Esophagus muscularis mucosa (tissue), 4 donors: Measurements from ENCODE around the gene NCR3LG1. TPM values are rescaled to one million over a fixed set of nuclear protein-coding genes. Genes with fewer than 3 reads are reported as not detected.

Experiments
- DNase-seq: peaks from one replicate; pipeline ENCODE4 v3.0.0-alpha.2; 2017; ENCODE audit errors: extremely low spot score
- H3K27ac ChIP-seq, 4 donors: fragments of 200-600 bp; sonication (generic); replicated peaks in 1 of 4; 1 replicate in 3 of 4; 2 replicates in 1 of 4; pipeline ENCODE4 v1.5.1; 2016 to 2019; ENCODE audit warnings: mild to moderate bottlenecking in 1 of 4
- H3K27me3 ChIP-seq, 4 donors: fragments of 200-600 bp; sonication (generic); one replicate each; pipeline versions ENCODE4 v1.5.1 to v1.6.0; 2016 to 2019
- H3K36me3 ChIP-seq, 4 donors: fragments of 200-600 bp; sonication (generic); one replicate each; pipeline ENCODE4 v1.5.1; 2016 to 2019
- H3K4me1 ChIP-seq, 4 donors: fragments of 200-600 bp; sonication (generic); one replicate each; pipeline ENCODE4 v1.5.1; 2016 to 2019
- H3K4me3 ChIP-seq, 4 donors: fragments of 200-600 bp; sonication (generic); 1 replicate in 2 of 4; 2 replicates in 2 of 4; pipeline ENCODE4 v1.5.1; 2016 to 2019; ENCODE audit warnings: mild to moderate bottlenecking in 4 of 4, moderate library complexity in 1 of 4
- H3K9me3 ChIP-seq, 4 donors: fragments of 200-600 bp; sonication (generic); 1 replicate in 3 of 4; 2 replicates in 1 of 4; pipeline ENCODE4 v1.5.1; 2016 to 2019
- EP300 ChIP-seq: sonication (generic); formaldehyde crosslinking; IDR thresholded peaks from one replicate; pipeline ENCODE4 v1.6.1; 2017; ENCODE audit warnings: antibody characterized with exemption
- POLR2A ChIP-seq: fragments of 450-650 bp; IDR thresholded peaks from one replicate; pipeline ENCODE4 v1.6.1; 2017; ENCODE audit warnings: antibody characterized with exemption, moderate library complexity, mild to moderate bottlenecking, low read depth
- POLR2AphosphoS5 ChIP-seq, 2 donors: sonication (generic); formaldehyde crosslinking; IDR thresholded peaks; one replicate each; pipeline ENCODE4 v1.6.1; 2017; ENCODE audit warnings: antibody characterized with exemption in 2 of 2
- WGBS: methylation state at CpG from one replicate; pipeline ENCODE4 v1.1.5; 2018; 5-methylcytosine and 5-hydroxymethylcytosine counted together
- intact Hi-C: fragments of 100-400 bp; cut with DNase I; formaldehyde crosslinking; loops from one replicate; pipeline ENCODE4 v1.15.1; 2023
- total RNA-seq, 4 donors: library from RNA; depleted of rRNA; stranded (reverse); fragments of >200 nt; gene quantifications; one replicate each; pipeline versions ENCODE4 v1.1.0 to v1.2.1, GENCODE V29; 2016
- TF ChIP-seq, protein P1 (sequence below), 3 experiments: fragments of 200-600 bp in 2 of 3; fragments of 450-650 bp in 1 of 3; sonication (generic) in 2 of 3; IDR thresholded peaks; one replicate each; pipeline ENCODE4 v1.5.1; 2017 to 2019; ENCODE audit warnings: antibody characterized with exemption in 3 of 3, mild to moderate bottlenecking in 2 of 3, moderate library complexity in 1 of 3

Gene NCR3LG1
- total RNA-seq, result 1 to 10 TPM; 1.7 to 3.6 (median 2.4) TPM

DNA sequence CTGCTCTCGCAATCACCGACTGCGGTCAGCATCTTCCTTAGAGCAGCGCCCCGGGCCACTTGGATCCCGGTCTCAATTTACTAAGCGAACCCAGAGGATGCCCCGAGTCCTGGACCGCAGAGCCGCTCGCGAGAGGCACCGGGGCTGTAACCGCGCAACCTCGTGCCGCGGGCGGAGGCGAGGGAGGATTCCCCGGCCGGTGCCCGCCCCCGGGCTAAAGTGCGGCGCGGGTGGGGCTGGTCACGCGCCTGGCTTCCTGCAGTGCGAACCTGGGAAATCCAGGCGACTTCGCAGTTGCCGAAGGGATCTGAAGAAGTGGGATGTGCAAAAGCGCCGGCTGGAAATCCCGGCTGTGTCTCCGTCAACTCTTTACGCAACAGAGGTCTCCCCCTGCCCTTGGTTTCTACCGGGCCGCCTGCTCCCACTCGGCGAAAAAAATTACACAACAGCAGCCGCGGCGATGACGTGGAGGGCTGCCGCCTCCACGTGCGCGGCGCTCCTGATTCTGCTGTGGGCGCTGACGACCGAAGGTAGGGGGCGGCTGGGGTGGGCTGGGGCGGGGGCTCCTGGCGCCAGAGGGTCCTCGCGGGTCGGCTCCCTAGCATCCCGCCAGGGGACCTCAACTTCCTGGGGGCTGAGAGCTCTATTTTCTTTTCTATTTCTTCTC lies at the start of gene NCR3LG1:
TSS of gene NCR3LG1 (plus strand) at position 291 of the 667 bp plus-strand sequence. CDS start at position 461, 170 bp downstream.
- Histone ChIP-seq H3K4me3 (peak within 1 kb of the TSS; percentile 58 to 85 (median 72)), H3K36me3 (no peaks in the 10 kb centered on the region), H3K27me3 (no peaks in the 10 kb centered on the region), H3K27ac (peak within 1 kb of the TSS; percentile 82 to 94 (median 88)), H3K9me3 (no peaks in the 10 kb centered on the region), H3K4me1 (peaks cover 13 to 34% (median 23%) of the 10 kb centered on the region in 4 donors)
- TF ChIP-seq POLR2AphosphoS5 (IDR thresholded peaks at IDR 0.05) (peak; percentile 60 to 67), POLR2A (no peak)
- peak; percentile 92 for DNase-seq
- WGBS, result under 1% methylated on average over 40 of the region's 61 CpGs
- intact Hi-C loops, result no loop called here

DNA sequence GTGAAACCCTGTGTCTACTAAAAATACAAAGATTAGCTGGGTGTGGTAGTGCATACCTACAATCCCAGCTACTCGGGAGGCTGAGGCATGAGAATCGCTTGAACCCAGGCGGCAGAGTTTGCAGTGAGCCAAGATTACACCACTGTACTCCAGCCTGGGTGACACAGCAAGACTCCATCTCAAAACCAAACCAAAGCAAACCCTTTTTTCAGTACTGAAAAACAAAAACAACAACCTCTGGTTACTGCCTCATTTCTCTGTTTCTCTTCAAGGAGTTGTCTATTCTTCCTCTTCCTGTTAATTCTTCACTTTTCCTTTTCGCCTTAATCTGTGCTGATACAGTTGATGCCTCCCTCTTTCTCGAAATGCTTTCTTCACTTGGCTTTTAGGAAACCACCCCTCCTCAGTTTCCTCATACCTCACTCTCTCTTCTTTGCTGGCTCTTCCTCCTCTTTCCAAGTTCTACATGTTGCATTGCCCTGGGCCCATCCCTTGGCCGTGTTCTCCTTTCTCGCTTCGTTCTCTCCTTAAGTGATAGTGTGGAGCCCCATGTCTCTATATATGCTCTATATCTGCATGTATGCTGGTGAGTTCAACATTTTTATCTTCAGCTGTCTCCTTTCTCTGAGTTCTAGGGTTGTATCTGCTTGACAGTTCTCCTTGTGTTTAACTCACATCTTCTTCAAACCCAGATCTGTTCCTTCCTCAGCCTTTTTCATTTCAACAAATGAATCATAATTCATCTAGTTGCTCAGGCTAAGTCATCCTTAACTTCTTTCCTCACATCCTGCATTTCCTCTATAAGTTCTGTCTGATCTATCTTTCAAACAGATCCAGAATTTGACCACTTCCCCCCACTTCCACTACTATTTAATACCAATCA lies 38.0 kb upstream of the NCR3LG1 start:
- DNase-seq, result no peak
- Histone ChIP-seq H3K4me1 (no peaks in the 10 kb centered on the region), H3K27ac (no peak overlapping the region), H3K9me3 (no peaks in the 10 kb centered on the region), H3K27me3 (no peaks in the 10 kb centered on the region), H3K4me3 (no peak overlapping the region), H3K36me3 (peaks cover 25 to 77% (median 60%) of the 10 kb centered on the region in 4 donors)
- 95% methylated on average over 8 of the region's 8 CpGs for WGBS
- intact Hi-C loops, result no loop called here
- TF ChIP-seq POLR2A (no peak), EP300 (no peak), POLR2AphosphoS5 (IDR thresholded peaks at IDR 0.05) (no peak)
- TF ChIP-seq, protein P1, sequence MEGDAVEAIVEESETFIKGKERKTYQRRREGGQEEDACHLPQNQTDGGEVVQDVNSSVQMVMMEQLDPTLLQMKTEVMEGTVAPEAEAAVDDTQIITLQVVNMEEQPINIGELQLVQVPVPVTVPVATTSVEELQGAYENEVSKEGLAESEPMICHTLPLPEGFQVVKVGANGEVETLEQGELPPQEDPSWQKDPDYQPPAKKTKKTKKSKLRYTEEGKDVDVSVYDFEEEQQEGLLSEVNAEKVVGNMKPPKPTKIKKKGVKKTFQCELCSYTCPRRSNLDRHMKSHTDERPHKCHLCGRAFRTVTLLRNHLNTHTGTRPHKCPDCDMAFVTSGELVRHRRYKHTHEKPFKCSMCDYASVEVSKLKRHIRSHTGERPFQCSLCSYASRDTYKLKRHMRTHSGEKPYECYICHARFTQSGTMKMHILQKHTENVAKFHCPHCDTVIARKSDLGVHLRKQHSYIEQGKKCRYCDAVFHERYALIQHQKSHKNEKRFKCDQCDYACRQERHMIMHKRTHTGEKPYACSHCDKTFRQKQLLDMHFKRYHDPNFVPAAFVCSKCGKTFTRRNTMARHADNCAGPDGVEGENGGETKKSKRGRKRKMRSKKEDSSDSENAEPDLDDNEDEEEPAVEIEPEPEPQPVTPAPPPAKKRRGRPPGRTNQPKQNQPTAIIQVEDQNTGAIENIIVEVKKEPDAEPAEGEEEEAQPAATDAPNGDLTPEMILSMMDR (IDR thresholded peaks at IDR 0.05), result no peak

DNA sequence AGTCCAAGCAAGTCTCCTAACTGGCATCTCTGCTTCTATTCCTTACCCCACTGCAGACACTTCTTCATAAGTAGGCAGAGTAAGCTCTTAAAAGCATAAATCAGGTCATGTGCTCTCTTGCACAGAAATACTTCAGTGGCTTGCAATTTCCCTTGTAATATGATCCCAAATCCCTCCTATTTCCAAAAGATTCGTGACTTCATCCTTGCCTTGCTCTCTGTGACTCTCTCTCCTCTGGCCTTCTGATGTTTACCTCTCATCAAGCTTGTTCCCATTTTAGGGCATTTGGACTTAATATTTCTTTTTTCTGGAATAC lies 37.4 kb upstream of the NCR3LG1 start:
- no peak for DNase-seq
- WGBS, result 26% methylated on average over 1 of the region's 1 CpG
- H3K9me3 ChIP-seq, result no peaks in the 10 kb centered on the region
- H3K36me3 ChIP-seq, result peaks cover 25 to 80% (median 55%) of the 10 kb centered on the region in 4 donors
- no peaks in the 10 kb centered on the region for H3K4me1 ChIP-seq
- no peak overlapping the region for H3K27ac ChIP-seq
- TF ChIP-seq EP300 (no peak), POLR2A (no peak), POLR2AphosphoS5 (IDR thresholded peaks at IDR 0.05) (no peak)
- TF ChIP-seq, protein P1 (IDR thresholded peaks at IDR 0.05), result no peak
- intact Hi-C loops, result no loop called here
- H3K4me3 ChIP-seq, result no peak overlapping the region
- H3K27me3 ChIP-seq, result no peaks in the 10 kb centered on the region

DNA sequence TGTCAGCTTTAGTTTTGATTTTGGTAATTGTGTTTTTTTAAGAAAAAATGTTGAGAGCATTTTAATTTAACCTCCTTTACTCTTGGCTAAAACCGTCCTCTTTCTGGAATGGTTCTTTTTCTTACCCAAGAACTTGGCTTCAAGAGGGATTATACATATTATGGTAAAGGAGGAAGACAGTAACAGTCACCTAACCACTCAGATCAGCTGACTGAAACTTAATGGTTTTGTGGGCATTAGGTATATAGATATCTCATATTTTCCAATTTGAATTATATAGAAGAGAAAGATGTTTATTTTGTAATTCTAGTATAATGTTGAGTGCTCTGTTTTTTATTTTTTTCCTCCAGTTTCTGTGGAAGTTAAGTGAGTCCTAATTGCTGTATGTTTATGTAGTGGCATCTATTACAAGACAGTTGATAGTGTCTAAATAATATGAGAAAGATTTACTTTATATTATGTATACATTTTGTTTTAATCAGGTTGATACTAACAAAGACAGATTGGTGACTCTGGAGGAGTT lies 36.6 kb upstream of the NCR3LG1 start:
- Histone ChIP-seq H3K36me3 (peaks cover 22 to 82% (median 53%) of the 10 kb centered on the region in 4 donors), H3K4me3 (no peak overlapping the region), H3K27ac (no peak overlapping the region), H3K9me3 (no peaks in the 10 kb centered on the region), H3K27me3 (no peaks in the 10 kb centered on the region), H3K4me1 (no peaks in the 10 kb centered on the region)
- intact Hi-C loops, result no loop called here
- DNase-seq, result no peak
- WGBS, result 89% methylated on average over 1 of the region's 1 CpG
- TF ChIP-seq POLR2A, result no peak

DNA sequence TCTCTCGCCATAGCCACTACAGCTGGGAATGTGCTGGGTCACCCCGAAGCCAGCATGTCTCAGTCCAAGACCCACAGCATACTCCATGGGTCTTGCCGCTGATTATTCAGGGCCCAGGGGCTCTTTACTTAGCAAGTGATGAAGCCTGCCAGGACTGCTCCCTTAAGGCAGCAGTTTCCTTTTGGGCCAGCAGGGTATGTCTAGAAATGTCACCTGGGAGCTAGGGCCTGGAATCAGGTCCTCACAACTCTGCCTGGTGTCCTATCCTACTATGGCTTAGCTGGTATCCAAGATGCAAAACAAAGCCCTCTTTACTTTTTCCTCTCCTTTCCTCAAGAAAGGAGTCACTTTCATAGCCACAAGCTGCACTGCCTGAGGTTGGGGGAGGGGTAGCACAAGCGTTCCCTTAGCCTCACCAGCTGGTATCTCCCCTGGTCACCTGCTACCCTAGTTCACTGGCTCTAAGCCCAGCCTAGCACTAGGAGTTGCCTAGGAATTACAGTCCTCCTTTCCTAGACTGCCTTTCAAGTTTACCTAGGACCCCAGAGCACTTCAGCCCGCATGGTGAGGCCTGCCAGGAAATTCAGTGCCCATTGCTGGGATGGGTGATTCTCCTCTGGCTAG lies 22.6 kb upstream of the NCR3LG1 start:
- Histone ChIP-seq H3K36me3 (peaks cover 0 to 46% (median 30%) of the 10 kb centered on the region in 4 donors), H3K4me1 (peaks cover 0 to 8% (median under 1%) of the 10 kb centered on the region in 4 donors), H3K27me3 (no peaks in the 10 kb centered on the region), H3K9me3 (no peaks in the 10 kb centered on the region), H3K27ac (no peak overlapping the region), H3K4me3 (no peak overlapping the region)
- WGBS, result 92% methylated on average over 4 of the region's 5 CpGs
- DNase-seq, result no peak
- intact Hi-C loops, result no loop called here
- TF ChIP-seq, protein P1 (IDR thresholded peaks at IDR 0.05), result no peak
- no peak for TF ChIP-seq EP300
- TF ChIP-seq POLR2A, result no peak
- no peak for TF ChIP-seq POLR2AphosphoS5 (IDR thresholded peaks at IDR 0.05)
